Testis (tissue), 3 donors: ENCODE results near the gene ZNF775. TPM values are rescaled to one million over a fixed set of nuclear protein-coding genes. Genes with fewer than 3 reads are reported as not detected.

Source experiments
- DNase-seq: peaks from one replicate; pipeline ENCODE4 v3.0.0-alpha.2; 2019
- H3K27ac ChIP-seq, 2 donors: fragments of 200-600 bp; sonication (generic); one replicate each; pipeline ENCODE4 v1.5.1; 2019
- H3K27me3 ChIP-seq: fragments of 200-600 bp; sonication (generic); one replicate; pipeline ENCODE4 v1.5.1; 2019
- H3K36me3 ChIP-seq: fragments of 200-600 bp; sonication (generic); one replicate; pipeline ENCODE4 v1.5.1; 2017; ENCODE audit warnings: low read depth; ENCODE audit errors: missing control alignments
- H3K4me1 ChIP-seq: fragments of 200-600 bp; sonication (generic); one replicate; pipeline ENCODE4 v1.5.1; 2019
- H3K4me3 ChIP-seq, 2 donors: fragments of 200-600 bp; sonication (generic); one replicate each; pipeline ENCODE4 v1.5.1; 2017 to 2019
- H3K9me3 ChIP-seq: fragments of 200-600 bp; sonication (generic); one replicate; pipeline ENCODE4 v1.5.1; 2017
- CTCF ChIP-seq, 3 experiments: fragments of 450-650 bp in 2 of 3; fragments of 200-600 bp in 1 of 3; sonication (generic) in 1 of 3; IDR thresholded peaks; one replicate each; pipeline ENCODE4 v1.5.1; 2016 to 2019; ENCODE audit warnings: antibody characterized with exemption in 3 of 3, mild to moderate bottlenecking in 2 of 3, moderate library complexity in 1 of 3
- POLR2A ChIP-seq: fragments of 450-650 bp; IDR thresholded peaks from one replicate; pipeline ENCODE4 v1.6.1; 2017; ENCODE audit warnings: antibody characterized with exemption, mild to moderate bottlenecking, moderate library complexity
- WGBS, 2 donors: methylation state at CpG; one replicate each; pipeline ENCODE4 v1.1.5; 2018; 5-methylcytosine and 5-hydroxymethylcytosine counted together
- intact Hi-C: fragments of 100-400 bp; cut with DNase I; formaldehyde crosslinking; loops from one replicate; pipeline ENCODE4 v1.15.1; 2023; ENCODE audit warnings: low total_unique reads
- polyA plus RNA-seq: library from polyadenylated mRNA; stranded (reverse); fragments of 350-450 nt; fragmentation: Illumina TruSeq; extraction: RNeasy Lipid Tissue Mini Kit (QIAGEN cat#74804); gene quantifications from one replicate; pipeline ENCODE4 v1.2.3, GENCODE V29; 2014; ENCODE audit warnings: low read depth, low replicate concordance; ENCODE audit not compliant: insufficient read depth
- total RNA-seq, 2 donors: library from RNA; depleted of rRNA; stranded (reverse); fragments of >200 nt; gene quantifications; one replicate each; pipeline ENCODE4 v1.2.3, GENCODE V29; 2016

The ZNF775 gene
- total and polyA plus RNA-seq, 3 donors from 2014 or later: 5.2 to 14.1 (median 11.0) TPM

- DNase-seq: no peak
- no peak for TF ChIP-seq POLR2A
- no peak for TF ChIP-seq CTCF (IDR thresholded peaks at IDR 0.05)
- no peaks in the 10 kb centered on the region for H3K27me3 ChIP-seq
- no peaks in the 10 kb centered on the region for H3K4me1 ChIP-seq
- H3K9me3 ChIP-seq: no peaks in the 10 kb centered on the region
- 90 to 95% methylated on average over 4 of the region's 4 CpGs for WGBS, 2 donors
- intact Hi-C loops: no loop called here
- no peaks in the 10 kb centered on the region for H3K36me3 ChIP-seq
- no peak overlapping the region for H3K4me3 ChIP-seq
- H3K27ac ChIP-seq: no peak overlapping the region
These were observed 20.7 kb upstream of the ZNF775 start for GRCh38 chr7:150358433-150358832.

GRCh38 chr7:150358988-150359621 lies 20.0 kb upstream of the ZNF775 start:
- H3K4me3 ChIP-seq: no peak overlapping the region
- H3K36me3 ChIP-seq: no peaks in the 10 kb centered on the region
- DNase-seq: no peak
- H3K27ac ChIP-seq: no peak overlapping the region
- WGBS, 2 donors: 87 to 92% methylated on average over 4 of the region's 4 CpGs
- intact Hi-C loops: no loop called here
- no peaks in the 10 kb centered on the region for H3K4me1 ChIP-seq
- H3K9me3 ChIP-seq: no peaks in the 10 kb centered on the region
- no peaks in the 10 kb centered on the region for H3K27me3 ChIP-seq
- no peak for TF ChIP-seq POLR2A

GRCh38 chr7:150359622-150360362 lies 19.3 kb upstream of the ZNF775 start:
- intact Hi-C loops: no loop called here
- Histone ChIP-seq H3K4me1 (no peaks in the 10 kb centered on the region), H3K36me3 (no peaks in the 10 kb centered on the region), H3K27me3 (no peaks in the 10 kb centered on the region), H3K4me3 (no peak overlapping the region), H3K27ac (no peak overlapping the region), H3K9me3 (no peaks in the 10 kb centered on the region)
- 89 to 90% methylated on average over 2 of the region's 2 CpGs for WGBS, 2 donors
- no peak for DNase-seq
- TF ChIP-seq CTCF (IDR thresholded peaks at IDR 0.05) (no peak), POLR2A (no peak)

GRCh38 chr7:150360363-150361058 lies 18.6 kb upstream of the ZNF775 start:
- no peaks in the 10 kb centered on the region for H3K36me3 ChIP-seq
- no peaks in the 10 kb centered on the region for H3K27me3 ChIP-seq
- no peak for DNase-seq
- no peak for TF ChIP-seq CTCF (IDR thresholded peaks at IDR 0.05)
- TF ChIP-seq POLR2A: no peak
- intact Hi-C loops: no loop called here
- no peaks in the 10 kb centered on the region for H3K4me1 ChIP-seq
- H3K9me3 ChIP-seq: no peaks in the 10 kb centered on the region
- H3K27ac ChIP-seq: no peak overlapping the region
- no peak overlapping the region for H3K4me3 ChIP-seq
- WGBS, 2 donors: 63 to 74% methylated on average over 5 of the region's 5 CpGs

GRCh38 chr7:150361402-150361801 lies 17.7 kb upstream of the ZNF775 start:
- Histone ChIP-seq H3K4me3 (no peak overlapping the region), H3K4me1 (no peaks in the 10 kb centered on the region), H3K27me3 (no peaks in the 10 kb centered on the region), H3K27ac (no peak overlapping the region), H3K9me3 (no peaks in the 10 kb centered on the region), H3K36me3 (no peaks in the 10 kb centered on the region)
- DNase-seq: no peak
- WGBS, 2 donors: 57 to 65% methylated on average over 7 of the region's 7 CpGs
- TF ChIP-seq POLR2A (no peak), CTCF (IDR thresholded peaks at IDR 0.05) (no peak)
- intact Hi-C loops: no loop called here
